ENCODE data around the gene PTPRG.

GRCh38 chr3:61625429-61625828, 64.1 kb downstream of the PTPRG start:
- TF ChIP-seq, protein P1, sequence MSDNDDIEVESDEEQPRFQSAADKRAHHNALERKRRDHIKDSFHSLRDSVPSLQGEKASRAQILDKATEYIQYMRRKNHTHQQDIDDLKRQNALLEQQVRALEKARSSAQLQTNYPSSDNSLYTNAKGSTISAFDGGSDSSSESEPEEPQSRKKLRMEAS (IDR thresholded peaks at IDR 0.05) = no peak
- TF ChIP-seq, protein P2, sequence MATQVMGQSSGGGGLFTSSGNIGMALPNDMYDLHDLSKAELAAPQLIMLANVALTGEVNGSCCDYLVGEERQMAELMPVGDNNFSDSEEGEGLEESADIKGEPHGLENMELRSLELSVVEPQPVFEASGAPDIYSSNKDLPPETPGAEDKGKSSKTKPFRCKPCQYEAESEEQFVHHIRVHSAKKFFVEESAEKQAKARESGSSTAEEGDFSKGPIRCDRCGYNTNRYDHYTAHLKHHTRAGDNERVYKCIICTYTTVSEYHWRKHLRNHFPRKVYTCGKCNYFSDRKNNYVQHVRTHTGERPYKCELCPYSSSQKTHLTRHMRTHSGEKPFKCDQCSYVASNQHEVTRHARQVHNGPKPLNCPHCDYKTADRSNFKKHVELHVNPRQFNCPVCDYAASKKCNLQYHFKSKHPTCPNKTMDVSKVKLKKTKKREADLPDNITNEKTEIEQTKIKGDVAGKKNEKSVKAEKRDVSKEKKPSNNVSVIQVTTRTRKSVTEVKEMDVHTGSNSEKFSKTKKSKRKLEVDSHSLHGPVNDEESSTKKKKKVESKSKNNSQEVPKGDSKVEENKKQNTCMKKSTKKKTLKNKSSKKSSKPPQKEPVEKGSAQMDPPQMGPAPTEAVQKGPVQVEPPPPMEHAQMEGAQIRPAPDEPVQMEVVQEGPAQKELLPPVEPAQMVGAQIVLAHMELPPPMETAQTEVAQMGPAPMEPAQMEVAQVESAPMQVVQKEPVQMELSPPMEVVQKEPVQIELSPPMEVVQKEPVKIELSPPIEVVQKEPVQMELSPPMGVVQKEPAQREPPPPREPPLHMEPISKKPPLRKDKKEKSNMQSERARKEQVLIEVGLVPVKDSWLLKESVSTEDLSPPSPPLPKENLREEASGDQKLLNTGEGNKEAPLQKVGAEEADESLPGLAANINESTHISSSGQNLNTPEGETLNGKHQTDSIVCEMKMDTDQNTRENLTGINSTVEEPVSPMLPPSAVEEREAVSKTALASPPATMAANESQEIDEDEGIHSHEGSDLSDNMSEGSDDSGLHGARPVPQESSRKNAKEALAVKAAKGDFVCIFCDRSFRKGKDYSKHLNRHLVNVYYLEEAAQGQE (IDR thresholded peaks at IDR 0.05; ENCODE audit: low read depth) = no peak
- TF ChIP-seq EP300 (IDR thresholded peaks at IDR 0.05; ENCODE audit: borderline replicate concordance) = no peak
- no peak for TF ChIP-seq TEAD4 (IDR thresholded peaks at IDR 0.05)
